Left ventricle myocardium superior (tissue), 1 donor: ENCODE results near the gene FECH. TPM values are rescaled to one million over a fixed set of nuclear protein-coding genes. Genes with fewer than 3 reads are reported as not detected.

Experiments used
- ATAC-seq: fragments of 200-7000 bp; cut with Tn5 transposase; one replicate; pipeline ENCODE4 v1.9.1; 2020; ENCODE audit warnings: mild to moderate bottlenecking, moderate library complexity
- DNase-seq: peaks from one replicate; pipeline ENCODE4 v3.0.0-alpha.2; 2020
- intact Hi-C: fragments of 100-400 bp; cut with micrococcal nuclease; formaldehyde crosslinking; loops from one replicate; pipeline ENCODE4 v1.11.0; 2022
- total RNA-seq: library from RNA; stranded (reverse); fragmentation: NEBNext Ultra II Directional; extraction: Animal tissue kit (Norgen Biotek cat#: 25700); gene quantifications from one replicate; pipeline ENCODE4 v1.2.1, GENCODE V29; 2021
- donor health status: DM: no; HTN: yes; CAD: no; lungs with severe emphysema.

The FECH gene
- total RNA-seq, 1 donor from 2014 or later = 36.6 TPM

DNA sequence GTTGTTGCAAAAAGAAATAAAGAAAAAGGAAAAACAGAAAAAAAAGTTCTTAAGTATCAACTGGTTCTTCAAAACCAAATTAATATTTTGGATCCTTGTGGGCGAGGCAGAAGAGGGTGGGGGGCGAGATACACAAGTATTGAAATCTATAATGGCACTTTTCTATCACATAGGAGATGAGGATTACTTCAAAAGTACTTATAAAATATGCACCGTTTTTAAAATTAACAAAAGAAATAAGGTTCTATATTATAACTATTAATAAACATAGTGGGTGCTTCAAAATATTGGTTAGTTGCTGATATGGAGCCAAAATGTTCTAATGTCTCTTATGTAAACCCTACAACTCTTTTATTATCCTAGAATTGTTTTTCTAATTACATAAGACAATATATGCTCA, 2.1 kb downstream of the FECH start:
- ATAC-seq = no peak
- intact Hi-C loops = no loop called here
- no peak for DNase-seq

DNA sequence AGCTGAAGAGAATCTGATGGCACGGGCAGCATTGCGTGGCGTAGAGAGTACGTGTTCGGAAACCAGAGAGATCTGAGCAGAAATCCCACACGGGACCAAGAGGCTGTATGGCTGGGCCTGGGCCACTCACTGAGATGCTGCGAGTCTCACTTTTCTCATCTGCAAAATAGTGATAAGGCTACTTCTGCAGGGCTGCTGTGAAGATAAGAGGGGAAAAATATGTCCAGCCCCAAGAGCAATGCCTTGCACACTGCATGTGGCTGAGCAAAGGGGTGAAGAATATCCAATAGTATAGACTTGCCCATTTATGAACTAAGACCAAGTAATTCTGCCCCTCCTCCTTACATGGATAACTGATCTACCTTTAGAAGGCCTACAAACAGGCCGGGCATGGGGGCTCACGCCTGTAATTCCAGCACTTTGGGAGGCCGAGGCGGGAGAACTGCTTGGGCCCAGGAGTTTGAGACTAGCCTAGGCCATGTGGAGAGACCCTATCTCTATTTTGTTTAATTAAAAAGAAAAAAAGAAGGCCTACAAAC, 3.1 kb downstream of the FECH start:
- no peak for ATAC-seq
- intact Hi-C loops = no loop called here
- no peak for DNase-seq

DNA sequence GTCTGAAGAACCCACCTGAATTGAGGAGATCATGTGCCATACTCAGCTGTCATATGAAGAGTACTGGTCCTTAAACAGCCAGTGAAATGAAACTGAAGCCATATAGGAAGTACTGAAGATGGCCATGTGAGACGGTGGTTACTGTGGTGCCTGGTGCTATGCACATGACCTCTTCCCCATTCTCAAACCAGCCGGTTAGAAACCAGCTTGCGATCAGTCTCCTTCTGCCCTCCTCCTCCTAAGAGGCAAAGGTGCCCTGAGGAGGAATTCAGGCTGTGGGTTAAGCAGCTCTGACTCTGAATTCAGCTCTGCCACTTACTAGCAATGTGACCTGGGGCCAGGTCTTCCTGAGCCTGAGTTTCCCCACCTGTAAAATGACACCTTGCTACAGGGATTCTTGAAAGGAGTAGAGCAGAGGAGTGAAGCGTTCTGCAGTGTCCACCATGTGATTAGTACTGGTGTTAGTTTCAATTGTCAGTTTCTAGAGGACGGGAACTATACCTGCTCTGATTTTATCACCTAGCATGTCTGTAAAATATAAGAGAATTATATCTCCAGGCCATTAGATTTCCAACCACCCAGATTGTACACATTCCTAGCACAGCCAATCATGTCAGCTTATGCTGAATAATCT, 5.1 kb downstream of the FECH start:
- DNase-seq (no peak), ATAC-seq (peak; percentile 45)
- intact Hi-C loops = no loop called here

DNA sequence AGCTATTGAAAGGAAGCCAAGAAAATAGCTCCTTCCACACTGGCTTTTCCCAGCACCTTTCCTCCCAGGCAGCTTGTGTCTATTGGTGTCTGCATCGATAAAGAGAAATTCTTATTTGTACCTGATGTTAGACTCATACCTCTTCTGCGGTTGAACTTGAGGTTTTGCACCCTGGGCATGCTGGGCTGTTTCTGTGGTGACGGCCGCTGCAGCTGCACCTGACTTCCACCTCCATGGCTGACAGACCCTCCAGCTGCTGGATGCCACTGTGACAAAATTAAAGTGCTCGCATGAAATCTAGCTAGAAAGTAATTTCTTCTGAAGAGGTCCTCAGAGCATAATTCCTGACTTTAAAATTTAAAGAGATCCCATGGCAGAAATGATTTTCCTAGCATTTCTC, 6.6 kb downstream of the FECH start:
- no peak for ATAC-seq
- intact Hi-C loops = no loop called here

DNA sequence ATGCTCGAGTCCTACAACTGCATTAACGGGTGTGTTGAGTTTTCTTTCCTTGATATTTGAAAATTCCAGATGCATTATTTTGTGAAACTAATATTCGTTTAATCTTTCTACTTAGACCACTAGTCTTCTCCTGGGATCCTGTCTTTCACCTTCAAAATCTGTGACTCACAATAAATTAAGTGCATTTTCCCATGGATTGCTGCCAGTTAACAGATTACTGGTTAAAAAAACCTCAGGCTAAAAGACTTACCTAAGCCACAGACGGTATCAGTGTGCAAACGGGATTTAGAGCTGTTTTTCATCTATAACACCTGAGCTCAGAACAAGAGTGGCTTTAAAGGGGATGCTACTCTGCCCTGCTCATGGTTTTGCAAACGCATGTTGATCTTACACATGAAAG, 10.2 kb downstream of the FECH start:
- DNase-seq = no peak
- intact Hi-C loops = no loop called here
- ATAC-seq = no peak

More for the DNA sequence above, 6.6 kb downstream of the FECH start:
- no peak for DNase-seq

DNA sequence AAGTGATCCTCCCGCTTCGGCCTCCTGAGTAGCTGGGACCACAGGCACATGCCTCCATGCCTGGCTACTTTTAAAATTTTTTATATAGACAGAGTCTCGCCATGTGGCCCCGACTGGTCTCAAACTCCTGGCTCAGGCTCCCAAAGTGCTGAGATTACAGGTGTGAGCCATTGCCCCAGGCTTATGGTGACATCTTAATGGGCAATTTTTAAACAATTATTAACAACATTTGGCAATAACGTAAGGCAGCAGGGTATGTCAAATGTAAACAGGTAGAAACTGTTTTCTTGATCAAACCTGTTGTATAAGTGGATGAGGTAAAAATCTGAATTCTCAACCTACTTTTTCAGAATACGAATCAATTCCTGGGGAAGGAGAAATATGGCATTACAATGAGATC, 11.0 kb downstream of the FECH start:
- intact Hi-C loops = no loop called here
- DNase-seq (no peak), ATAC-seq (no peak)

DNA sequence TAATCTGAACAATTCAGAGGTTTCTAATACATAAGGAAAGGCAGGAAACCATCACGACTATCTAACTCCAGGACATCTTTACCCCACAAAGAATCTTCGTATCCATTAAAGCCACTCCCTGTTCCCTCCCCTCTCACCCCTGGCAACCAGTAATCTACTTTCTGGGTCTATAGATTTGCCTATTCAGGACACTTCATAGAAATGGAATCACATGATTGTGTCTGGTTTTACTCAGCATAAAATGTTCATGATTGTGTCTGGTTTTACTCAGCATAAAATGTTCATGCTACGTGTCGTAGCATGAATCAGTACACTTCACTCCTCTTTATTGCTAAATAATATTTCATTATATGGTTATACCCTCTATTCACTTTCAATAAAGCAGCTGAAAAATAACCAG, 11.6 kb downstream of the FECH start:
- no peak for DNase-seq
- intact Hi-C loops = no loop called here
- ATAC-seq = no peak

DNA sequence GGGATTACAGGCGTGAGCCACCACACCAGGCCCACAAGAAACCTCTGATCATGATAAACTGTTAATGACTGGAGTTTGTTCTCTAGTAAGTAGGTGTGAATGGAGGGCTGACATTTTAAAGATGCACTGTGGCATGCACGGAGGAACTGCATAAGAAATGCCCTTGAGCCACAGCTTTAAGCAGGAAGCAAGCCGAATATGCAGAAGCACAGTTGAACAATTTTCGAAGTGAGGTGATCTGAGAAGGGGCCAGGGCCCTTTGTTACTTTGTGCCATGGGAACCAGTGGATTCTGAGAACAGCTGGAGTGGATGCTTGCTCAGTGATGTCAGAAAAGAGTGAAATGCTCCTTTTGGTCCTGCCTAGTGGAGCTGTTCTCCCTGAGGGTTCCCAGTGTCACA, 16.3 kb downstream of the FECH start:
- intact Hi-C loops = no loop called here
- ATAC-seq = no peak
- DNase-seq = no peak

DNA sequence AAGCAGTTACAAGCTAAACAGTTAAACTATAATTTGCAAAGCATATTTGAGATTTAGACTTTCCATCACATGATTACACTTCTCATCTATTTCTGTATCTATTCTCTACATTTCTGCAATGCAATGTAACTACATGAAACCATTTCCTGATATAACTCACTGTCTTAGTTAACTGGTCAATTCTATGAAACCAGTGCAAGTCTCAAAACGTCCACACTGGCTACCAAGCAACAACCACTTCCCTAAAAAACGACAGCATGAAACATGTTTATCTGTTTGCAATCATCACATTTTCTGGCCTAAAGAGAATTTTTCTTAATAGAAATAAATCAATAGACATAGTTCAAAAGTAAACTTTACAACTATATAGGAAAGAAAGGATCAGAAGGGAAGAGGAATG, 17.4 kb downstream of the FECH start:
- no peak for DNase-seq
- ATAC-seq = no peak
- intact Hi-C loops = loop anchor here (10.0 kb wide), 1 partner anchor 824 kb away; no protein-coding TSS in a partner anchor

DNA sequence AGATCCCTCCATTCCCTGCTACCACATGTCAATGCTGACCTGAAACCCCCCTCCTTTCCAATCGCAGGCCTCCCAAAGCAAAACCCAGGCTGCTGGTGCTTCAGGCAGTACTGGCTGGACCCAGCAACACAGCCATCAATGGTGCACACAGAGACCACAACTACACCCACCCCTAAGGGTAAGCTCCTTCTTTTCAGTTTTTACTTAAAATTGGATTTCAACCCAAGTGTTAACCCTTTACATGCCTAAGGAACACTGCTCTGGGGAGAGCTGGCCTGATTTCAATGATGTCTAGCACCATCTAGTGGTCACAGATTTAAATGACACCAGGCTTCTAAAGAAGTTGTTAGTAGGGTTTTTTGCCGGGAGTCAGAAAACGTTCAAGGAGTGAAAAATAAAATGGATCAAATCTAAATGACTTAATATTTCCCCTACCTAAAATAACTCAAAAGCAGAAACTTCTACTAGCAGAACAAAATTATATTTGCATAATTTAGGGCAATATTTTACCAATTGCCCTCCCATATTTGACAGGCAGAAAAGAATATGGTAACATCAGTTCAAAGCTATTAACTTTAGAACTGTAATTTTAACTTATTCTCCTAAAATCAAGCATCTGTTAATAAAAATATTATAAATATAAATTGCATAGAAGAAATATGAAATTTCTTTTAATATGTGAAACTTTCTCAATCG, 24.6 kb downstream of the FECH start:
- DNase-seq = no peak
- intact Hi-C loops = loop anchor here (5.0 to 10.0 kb wide), 2 partner anchors 710 to 817 kb away; no protein-coding TSS in a partner anchor
- peak; percentile 39 for ATAC-seq

DNA sequence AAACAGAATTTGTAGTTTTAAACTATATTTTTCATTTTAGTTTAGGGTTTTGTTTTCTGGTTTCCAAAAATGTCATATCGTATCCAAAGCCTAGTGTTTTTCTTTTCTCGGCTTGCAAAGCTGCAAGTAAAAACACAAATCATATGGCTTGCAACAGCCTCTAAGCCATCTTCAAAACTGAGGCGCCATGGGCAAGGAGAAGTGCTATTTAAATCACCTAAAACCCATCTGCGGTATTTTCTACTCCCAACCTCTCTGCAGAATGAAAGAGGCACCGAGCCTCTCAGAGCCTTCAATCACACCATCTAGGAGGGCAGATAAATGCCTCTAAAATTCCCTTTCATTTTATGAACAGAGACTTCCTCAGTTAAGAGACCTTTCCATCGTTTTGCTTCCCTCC, 25.2 kb downstream of the FECH start:
- intact Hi-C loops = loop anchor here (5.0 to 10.0 kb wide), 2 partner anchors 709 to 816 kb away; no protein-coding TSS in a partner anchor
- no peak for DNase-seq
- ATAC-seq = no peak

DNA sequence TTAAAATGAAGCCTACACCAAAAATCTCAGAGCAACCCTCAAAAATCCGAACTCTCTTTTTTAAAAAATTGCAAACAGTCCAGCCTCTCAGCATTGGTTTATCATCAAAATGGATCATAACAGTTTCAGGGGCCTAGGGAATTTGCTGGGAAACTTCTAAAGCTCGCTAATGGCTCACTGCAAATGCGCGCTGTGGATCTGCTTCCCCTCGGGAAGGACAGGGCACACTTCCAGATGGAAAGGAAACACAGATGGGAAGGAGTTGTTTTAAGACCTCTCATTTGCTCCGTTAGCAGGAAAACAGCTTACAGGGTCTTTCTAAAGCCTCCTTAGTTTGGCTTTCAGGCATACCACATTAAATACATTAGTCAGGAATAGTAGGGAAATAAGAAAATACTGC, 27.2 kb downstream of the FECH start:
- ATAC-seq = peak; percentile 71
- peak; percentile 38 for DNase-seq
- intact Hi-C loops = no loop called here

DNA sequence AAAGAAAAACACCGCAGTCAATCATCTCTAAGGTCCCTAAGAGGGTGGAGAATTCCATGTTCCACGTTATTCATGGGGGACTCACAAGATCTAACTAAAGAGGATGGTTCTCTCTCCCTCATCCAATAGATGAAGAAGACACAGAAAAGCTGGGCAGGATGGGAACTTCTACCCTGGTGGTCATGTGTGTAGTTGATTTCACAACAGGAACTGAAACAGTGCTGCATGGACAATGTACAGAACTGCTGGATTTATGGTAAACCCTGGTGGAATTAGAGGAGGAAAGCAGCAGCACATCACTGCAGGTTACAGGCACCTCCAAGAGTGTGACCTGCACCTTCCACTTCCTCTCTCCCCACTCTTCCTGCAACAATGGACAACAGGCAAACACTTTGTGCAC, 31.4 kb downstream of the FECH start:
- intact Hi-C loops = no loop called here
- ATAC-seq = no peak

DNA sequence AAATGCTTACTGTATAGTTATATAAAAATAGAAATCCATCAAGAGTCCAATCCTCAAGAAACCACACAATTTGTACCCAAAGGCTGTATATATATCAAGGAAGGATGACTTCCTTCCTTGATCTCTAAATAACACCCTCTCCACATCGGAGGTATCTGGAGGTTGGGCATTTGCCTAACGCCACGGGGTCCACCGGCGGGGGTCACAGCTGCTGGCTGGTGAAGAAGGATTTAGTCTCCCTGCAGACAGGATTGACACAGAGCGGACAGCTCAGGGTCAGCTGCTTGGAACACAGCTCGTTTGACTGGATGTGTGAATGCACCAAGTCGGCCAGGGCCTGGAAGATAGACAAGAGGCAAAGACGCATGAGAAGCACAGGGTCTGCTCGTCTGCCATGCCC, 36.0 kb downstream of the FECH start:
- DNase-seq (no peak), ATAC-seq (no peak)
- intact Hi-C loops = no loop called here

More for the DNA sequence above, 31.4 kb downstream of the FECH start:
- DNase-seq = no peak

DNA sequence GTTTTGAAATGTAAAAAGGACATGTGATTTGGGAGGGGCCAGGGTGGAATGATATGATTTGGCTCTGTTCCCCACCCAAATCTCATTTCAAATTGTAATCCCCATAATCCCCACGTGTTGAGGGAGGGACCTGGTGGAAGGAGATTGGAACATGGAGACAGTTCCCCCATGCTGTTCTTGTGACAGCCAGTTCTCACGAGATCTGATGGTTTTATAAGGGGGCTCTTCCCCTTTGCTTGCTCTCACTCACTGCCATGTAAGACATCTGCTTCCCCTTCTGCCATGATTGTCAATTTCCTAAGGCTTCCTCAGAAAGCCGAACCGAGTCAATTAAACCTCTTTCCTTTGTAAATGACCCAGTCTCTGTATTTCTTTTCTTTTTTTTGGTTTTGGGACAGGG, 39.2 kb downstream of the FECH start:
- intact Hi-C loops = no loop called here
- ATAC-seq (no peak), DNase-seq (no peak)

DNA sequence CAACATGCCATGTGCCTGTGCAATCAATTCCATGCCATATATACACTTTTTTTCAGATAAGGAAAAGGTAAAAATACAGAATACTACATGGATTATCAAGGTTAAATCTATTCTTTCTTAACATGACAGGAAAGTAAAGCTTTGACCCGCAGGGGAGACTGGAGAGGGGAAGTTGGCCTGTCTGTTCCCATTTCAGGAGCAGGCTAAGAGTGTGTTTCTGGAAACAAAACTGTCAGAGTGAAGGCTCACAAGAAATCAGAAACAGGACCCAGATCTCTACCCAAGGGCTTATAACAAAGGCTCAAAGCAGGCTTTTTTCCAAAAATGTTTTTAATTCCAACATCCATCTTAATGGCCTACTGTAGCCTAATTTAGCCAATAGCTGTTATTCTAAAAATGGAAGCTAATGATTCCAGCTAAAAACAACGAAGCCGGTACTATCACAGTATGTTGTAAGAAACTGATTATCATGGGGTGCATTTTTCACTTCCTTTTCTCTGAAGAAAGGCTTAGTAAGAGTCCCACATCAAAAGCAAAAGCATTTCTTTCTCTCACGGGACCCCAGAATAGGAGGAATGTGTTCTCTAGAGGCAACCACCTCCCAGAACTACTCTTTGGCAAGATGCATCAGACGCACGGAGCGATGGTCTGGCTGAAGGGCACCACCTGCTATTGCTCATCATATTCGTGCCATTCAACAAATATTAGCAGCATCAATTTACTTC, 41.4 kb downstream of the FECH start:
- intact Hi-C loops = no loop called here
- DNase-seq = no peak
- ATAC-seq = no peak

DNA sequence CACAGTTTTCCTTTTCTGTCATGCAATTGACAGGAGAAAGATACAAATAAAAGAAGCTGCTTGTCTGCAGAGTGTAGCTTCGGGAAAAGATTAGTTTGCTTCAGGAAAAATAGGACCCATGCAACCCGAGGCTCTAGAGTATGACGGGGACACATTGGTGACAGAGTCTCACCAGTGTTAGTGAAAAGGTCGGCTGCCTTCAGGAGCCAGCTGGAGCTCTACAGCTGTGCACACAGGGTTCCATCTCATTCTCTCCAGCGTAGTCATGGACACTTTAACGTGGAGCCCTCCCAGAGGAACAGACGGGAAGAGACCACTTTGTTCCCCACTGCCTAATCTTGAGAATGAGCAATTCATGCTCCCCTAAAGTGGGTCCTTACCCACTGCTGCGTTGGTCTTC, 42.9 kb downstream of the FECH start:
- ATAC-seq = no peak
- no peak for DNase-seq
- intact Hi-C loops = no loop called here

DNA sequence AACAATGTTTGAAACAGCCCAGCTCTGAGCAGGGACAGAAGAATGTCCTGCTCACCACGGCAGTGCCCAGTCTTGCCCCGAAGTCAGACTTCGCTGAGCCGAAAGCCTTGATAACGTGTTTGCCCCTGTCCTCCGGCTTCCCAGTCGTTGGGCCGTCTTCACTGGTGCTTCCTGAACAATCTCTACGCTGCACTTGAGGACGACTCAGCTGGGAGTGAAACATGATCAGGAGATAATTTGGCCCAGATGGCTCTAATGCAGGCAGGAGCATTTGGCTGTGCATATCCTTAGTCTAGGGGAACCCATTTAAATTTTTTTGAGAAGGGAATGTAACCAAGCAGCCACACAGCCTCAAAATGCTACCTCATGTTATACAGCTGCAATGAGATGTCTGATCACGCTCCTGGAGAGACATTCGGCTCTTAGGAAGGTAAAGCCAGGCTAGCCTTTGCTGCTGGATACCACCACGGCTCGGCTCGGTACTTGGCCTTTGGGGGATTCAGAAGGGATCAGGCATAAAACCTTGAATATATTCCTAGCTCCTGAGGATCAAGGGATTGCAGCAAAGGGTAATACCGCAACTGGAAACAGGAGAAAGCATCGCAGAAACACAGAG, 43.6 kb downstream of the FECH start:
- ATAC-seq = no peak

DNA sequence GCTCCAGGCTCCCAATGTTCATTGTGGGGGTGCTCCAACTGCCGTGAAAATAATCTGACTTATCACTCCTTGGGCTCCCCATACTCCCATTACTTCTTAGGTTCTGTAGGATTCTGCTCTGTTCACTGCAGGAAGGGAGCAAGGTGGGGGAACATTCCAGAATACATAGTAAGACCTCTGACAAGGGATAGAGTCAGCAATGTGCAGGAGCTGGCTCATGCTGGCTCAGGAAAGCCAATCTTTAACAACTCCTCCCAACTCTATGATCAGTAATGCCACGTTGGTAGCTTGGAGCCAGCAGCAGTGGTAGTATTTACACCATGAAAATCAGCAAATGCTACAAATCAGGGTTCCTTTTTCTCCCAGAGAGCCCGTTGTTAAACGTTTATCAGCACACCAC, 44.4 kb downstream of the FECH start:
- ATAC-seq (no peak), DNase-seq (no peak)
- intact Hi-C loops = no loop called here

More for the DNA sequence above, 43.6 kb downstream of the FECH start:
- intact Hi-C loops = no loop called here
- no peak for DNase-seq

DNA sequence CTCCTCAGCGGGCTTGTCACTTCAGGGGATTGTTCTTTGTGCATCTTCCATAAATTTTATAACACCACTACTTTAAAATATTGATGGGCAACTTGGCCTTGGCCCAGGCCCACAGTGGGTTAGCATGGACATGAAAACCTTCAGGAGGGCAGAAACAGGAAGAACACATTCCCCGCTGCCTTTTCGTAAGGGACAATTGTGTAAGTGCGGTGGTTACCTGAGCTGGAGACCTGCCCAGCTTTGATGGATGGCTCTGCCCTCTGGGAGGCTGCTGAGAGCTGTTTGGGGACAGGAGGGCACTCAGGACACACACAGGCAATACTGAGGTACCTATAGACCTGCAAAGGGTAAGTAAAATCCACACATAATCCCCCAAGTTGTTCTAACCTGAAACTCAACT, 46.8 kb downstream of the FECH start:
- intact Hi-C loops = no loop called here
- DNase-seq = no peak
- ATAC-seq = no peak
